Right atrium auricular region (tissue), 2 donors: ENCODE measurements around the gene POLR3E. TPM values are rescaled to one million over a fixed set of nuclear protein-coding genes. Genes with fewer than 3 reads are reported as not detected.

Experiments used
- DNase-seq: peaks from one replicate; pipeline ENCODE4 v3.0.0-alpha.2; 2019; ENCODE audit warnings: low spot score
- H3K27ac ChIP-seq, 2 donors: fragments of 200-600 bp; sonication (generic); 1 replicate in 1 of 2; 2 replicates in 1 of 2; pipeline ENCODE4 v1.5.1; 2016 to 2019
- H3K27me3 ChIP-seq, 2 donors: fragments of 200-600 bp; sonication (generic); one replicate each; pipeline versions ENCODE4 v1.5.1 to v1.6.0; 2017 to 2019
- H3K36me3 ChIP-seq: fragments of 200-600 bp; sonication (generic); one replicate; pipeline ENCODE4 v1.5.1; 2016
- H3K4me1 ChIP-seq, 2 donors: fragments of 200-600 bp; sonication (generic); one replicate each; pipeline versions ENCODE4 v1.5.1 to v1.6.0; 2017 to 2019
- H3K4me3 ChIP-seq, 2 donors: fragments of 200-600 bp; sonication (generic); 1 replicate in 1 of 2; 2 replicates in 1 of 2; pipeline ENCODE4 v1.5.1; 2017 to 2019; ENCODE audit warnings: mild to moderate bottlenecking in 1 of 2, moderate library complexity in 1 of 2
- H3K9me3 ChIP-seq, 2 donors: fragments of 200-600 bp; sonication (generic); one replicate each; pipeline ENCODE4 v1.5.1; 2019
- total RNA-seq, 2 donors: library from RNA; depleted of rRNA; stranded (reverse); fragments of >200 nt; gene quantifications; one replicate each; pipeline ENCODE4 v1.1.0, GENCODE V29; 2016
- TF ChIP-seq, protein P1 (sequence below), 2 donors: fragments of 200-600 bp; sonication (generic); IDR thresholded peaks; one replicate each; pipeline ENCODE4 v1.5.1; 2019; ENCODE audit warnings: antibody characterized with exemption in 2 of 2

The POLR3E gene
- total RNA-seq, 2 donors from 2014 or later: 30.3 to 31.1 TPM

DNA sequence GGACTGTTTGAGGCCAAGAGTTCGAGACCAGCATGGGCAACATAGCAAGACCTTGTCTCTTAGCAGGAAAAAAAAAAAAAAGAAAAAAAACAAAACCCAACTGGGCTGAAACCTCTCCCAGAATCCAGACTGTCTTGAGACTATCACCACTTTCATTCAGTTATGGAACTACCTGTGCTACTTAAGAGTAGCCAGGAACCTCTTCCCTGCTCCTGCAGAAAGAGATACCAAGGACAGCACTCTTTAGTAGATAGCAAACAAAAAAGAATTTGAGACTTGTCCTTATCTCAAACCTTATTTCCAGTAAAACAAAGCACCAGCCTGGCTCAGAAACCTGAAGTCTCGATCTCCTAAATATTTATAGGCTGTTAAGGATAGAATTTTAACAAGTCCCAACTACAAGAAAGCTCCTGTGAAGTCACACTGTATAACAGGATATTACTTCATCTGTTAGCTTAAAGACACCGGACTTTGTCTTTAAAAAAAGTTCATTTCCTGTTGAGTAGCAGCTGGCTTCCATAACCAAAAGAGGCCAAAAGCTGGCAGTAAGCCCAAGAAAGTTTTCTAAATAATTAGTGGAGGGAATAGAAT, 72.1 kb downstream of the POLR3E start:
- Histone ChIP-seq H3K27me3 (no peaks in the 10 kb centered on the region), H3K27ac (peak overlapping the region; percentile 39 to 61), H3K4me1 (peaks cover 0 to 52% of the 10 kb centered on the region in 2 donors), H3K4me3 (no peak overlapping the region), H3K36me3 (peaks cover 6% of the 10 kb centered on the region), H3K9me3 (no peaks in the 10 kb centered on the region)
- DNase-seq: no peak
- TF ChIP-seq, protein P1, sequence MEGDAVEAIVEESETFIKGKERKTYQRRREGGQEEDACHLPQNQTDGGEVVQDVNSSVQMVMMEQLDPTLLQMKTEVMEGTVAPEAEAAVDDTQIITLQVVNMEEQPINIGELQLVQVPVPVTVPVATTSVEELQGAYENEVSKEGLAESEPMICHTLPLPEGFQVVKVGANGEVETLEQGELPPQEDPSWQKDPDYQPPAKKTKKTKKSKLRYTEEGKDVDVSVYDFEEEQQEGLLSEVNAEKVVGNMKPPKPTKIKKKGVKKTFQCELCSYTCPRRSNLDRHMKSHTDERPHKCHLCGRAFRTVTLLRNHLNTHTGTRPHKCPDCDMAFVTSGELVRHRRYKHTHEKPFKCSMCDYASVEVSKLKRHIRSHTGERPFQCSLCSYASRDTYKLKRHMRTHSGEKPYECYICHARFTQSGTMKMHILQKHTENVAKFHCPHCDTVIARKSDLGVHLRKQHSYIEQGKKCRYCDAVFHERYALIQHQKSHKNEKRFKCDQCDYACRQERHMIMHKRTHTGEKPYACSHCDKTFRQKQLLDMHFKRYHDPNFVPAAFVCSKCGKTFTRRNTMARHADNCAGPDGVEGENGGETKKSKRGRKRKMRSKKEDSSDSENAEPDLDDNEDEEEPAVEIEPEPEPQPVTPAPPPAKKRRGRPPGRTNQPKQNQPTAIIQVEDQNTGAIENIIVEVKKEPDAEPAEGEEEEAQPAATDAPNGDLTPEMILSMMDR (IDR thresholded peaks at IDR 0.05): no peak

DNA sequence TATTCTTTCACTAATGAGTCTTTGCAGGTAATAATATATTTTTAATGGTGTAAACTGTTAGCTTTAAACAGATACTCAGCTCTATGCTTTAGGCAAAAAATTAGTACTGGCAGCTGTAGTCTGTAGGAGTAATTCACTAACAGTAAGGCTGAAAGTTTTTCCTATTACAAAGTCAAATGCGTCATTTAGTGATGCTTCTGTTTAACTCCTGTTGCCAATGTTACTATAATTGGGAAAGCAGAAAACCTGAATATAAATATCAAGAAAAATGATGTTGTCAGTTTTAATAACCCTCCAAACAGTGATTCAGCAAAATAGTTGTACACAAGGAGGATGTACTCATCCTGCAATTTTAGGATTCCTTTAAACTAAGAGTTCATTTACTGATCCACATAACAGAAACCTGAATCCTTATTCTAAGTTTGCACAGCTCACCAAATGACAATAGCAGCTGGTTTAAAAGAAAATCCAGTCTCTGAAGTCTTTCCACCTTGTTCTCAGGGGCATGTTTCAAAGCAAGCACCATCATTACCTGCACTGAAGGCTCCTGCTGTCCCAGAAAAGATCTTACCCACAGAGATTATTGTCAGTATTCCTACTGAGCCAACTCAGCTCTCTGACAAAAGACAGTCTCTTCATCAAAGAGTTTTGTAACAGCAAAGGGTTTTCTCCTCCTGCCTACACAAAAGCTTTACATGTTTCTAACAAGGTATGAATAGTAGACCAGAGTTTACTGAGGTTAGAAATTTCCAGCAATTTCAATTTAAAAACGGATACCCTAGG, 73.0 kb downstream of the POLR3E start:
- peaks cover 0 to 56% of the 10 kb centered on the region in 2 donors for H3K4me1 ChIP-seq
- H3K27ac ChIP-seq: peak overlapping the region; percentile 39 to 61
- TF ChIP-seq, protein P1 (IDR thresholded peaks at IDR 0.05): no peak
- H3K36me3 ChIP-seq: no peaks in the 10 kb centered on the region
- no peak for DNase-seq
- H3K9me3 ChIP-seq: no peaks in the 10 kb centered on the region
- H3K4me3 ChIP-seq: no peak overlapping the region
- H3K27me3 ChIP-seq: no peaks in the 10 kb centered on the region

DNA sequence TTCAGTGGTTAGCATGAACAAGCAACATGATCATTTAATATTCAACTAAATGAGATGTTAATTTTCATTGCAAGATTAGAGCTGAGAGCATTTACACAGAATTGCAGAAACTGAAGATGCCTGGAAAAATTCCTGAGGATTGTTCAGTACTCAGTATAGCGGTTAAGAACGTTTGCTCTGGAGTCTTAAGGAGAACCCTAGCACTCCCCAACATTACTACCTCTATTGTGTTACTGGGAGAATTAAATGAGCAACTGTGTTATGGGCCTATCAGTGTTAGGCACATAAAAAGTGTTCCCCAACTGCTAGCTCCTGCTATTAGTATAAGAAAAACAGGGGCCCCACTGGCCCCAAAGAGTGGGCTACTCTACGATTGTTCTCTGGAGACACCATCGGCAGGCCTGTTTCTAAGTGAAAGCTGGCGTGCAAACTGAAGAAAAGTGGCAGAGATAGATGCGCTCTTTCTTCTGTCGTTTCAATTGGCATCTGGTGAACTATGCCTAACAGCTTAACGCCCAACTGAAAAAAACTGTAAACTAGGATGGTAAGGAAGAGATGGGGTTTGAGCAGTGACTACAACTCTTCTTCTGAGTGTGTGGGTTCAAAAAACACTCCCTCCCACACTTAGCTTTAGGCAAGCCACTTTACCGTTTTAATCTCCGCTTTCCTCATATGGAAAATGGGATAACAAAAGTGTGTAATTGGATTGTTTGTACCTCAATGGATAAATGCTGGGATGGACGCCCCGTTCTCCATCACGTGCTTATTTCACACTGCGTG, 75.9 kb downstream of the POLR3E start:
- no peak for DNase-seq
- TF ChIP-seq, protein P1 (IDR thresholded peaks at IDR 0.05): no peak
- Histone ChIP-seq H3K9me3 (no peaks in the 10 kb centered on the region), H3K36me3 (no peaks in the 10 kb centered on the region), H3K27me3 (no peaks in the 10 kb centered on the region), H3K27ac (peak overlapping the region; percentile 72 to 85), H3K4me1 (peaks cover 0 to 51% of the 10 kb centered on the region in 2 donors), H3K4me3 (peak overlapping the region; percentile 72 to 96)

DNA sequence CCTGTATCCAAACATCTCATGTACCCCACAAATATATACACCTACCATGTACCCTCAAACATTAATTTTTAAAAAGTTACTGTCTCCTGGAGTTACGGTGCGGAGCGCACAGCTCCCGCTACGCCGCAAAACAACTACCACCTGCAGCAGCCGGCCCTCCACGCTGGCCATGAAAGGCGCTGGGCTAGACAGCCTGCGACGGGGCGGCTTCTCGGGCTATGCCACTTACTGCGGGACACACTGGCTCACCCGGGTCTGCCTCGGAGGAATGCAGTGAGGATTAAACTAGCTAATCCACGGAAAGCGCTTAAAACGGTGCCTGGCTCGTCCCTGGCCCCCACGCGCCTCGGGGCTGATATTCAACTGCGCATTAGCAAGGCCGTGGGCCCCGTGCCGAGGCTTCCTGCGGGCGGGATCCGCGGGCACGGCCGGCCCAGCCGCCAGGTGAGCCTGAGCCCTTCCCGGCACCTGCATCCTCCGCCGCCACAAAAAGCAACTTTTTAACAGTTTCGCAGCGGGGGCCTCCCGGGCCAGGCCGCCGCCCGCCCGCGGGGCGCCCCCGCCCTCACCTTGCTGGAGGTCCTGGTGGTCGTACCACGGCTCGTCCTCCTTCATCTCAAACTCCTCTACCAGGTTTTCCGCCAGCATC, 76.6 kb downstream of the POLR3E start:
- peaks cover 0 to 51% of the 10 kb centered on the region in 2 donors for H3K4me1 ChIP-seq
- peak; percentile 66 for DNase-seq
- H3K27me3 ChIP-seq: no peaks in the 10 kb centered on the region
- TF ChIP-seq, protein P1 (IDR thresholded peaks at IDR 0.05): no peak
- peak overlapping the region; percentile 72 to 85 for H3K27ac ChIP-seq
- H3K36me3 ChIP-seq: no peaks in the 10 kb centered on the region
- peak overlapping the region; percentile 72 to 96 for H3K4me3 ChIP-seq
- no peaks in the 10 kb centered on the region for H3K9me3 ChIP-seq

DNA sequence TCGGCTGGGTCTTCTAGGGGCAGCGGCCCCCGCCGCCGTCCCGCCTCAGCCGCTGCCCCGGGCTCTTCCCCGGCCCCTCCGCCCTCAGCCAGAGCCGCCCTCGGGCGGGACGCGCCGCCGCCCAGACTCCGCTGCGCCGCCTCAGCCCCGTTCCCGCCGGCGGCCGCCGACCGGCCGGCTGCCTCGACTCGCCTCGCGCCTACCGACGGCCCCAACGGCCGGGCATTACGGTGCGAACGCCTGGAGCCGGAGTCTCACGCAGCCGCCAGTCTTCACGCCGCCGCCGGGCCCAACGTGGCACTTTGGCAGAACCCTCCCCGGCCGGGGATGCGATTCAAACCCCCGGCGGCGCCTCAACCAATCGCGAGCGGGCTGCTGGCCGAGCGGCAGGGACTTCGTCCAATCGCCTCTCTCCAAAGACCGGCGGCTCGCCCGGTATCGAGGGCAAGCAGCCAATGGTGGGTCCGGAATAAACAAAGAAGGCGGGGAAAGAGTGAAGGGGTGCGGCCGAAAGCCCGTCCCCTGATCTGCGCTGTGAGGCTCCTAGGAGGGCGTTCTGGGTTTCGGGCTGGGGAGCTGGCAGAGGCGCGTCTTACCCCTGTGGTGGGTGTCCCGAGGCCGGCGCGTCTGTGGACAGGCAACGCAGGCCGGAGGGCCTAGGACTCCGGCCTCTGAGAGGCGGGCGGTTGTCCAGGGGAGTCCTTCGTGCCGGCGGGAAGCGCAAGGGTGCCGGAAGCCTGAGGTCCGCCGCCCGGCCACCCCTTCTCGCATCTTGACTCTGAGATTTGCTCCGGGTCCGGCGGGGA, 77.3 kb downstream of the POLR3E start, which contains the start of gene CDR2:
Gene CDR2, minus strand, starts transcription at position 309 of the 806 bp plus-strand sequence. CDS start 310 bp downstream, outside the sequence.
- TF ChIP-seq, protein P1 (IDR thresholded peaks at IDR 0.05): no peak
- no peaks in the 10 kb centered on the region for H3K27me3 ChIP-seq
- peak within 1 kb of the TSS; percentile 72 to 85 for H3K27ac ChIP-seq
- peak within 1 kb of the TSS; percentile 72 to 96 for H3K4me3 ChIP-seq
- H3K4me1 ChIP-seq: peaks cover 0 to 43% of the 10 kb centered on the region in 2 donors
- H3K36me3 ChIP-seq: no peaks in the 10 kb centered on the region
- peak; percentile 99 for DNase-seq
- H3K9me3 ChIP-seq: no peaks in the 10 kb centered on the region
